Endothelial cell (in vitro differentiated cells): ENCODE data around the gene CCNF. TPM values are rescaled to one million over a fixed set of nuclear protein-coding genes. Genes with fewer than 3 reads are reported as not detected.

Source experiments
- DNase-seq: peaks from one replicate; pipeline ENCODE4 v3.0.0; 2021; ENCODE audit warnings: low spot score
- H3K27ac Mint-ChIP-seq: one replicate; pipeline ENCODE4 v1.8.0; 2021; ENCODE audit warnings: mixed read lengths, inconsistent platforms; ENCODE audit not compliant: unreplicated experiment
- H3K27me3 Mint-ChIP-seq: one replicate; pipeline ENCODE4 v1.8.0; 2021; ENCODE audit warnings: mild to moderate bottlenecking, moderate library complexity, mixed read lengths, inconsistent platforms; ENCODE audit not compliant: unreplicated experiment
- H3K36me3 Mint-ChIP-seq: one replicate; pipeline ENCODE4 v1.8.0; 2021; ENCODE audit warnings: mild to moderate bottlenecking, low read depth, mixed read lengths, inconsistent platforms; ENCODE audit not compliant: unreplicated experiment
- H3K4me1 Mint-ChIP-seq: one replicate; pipeline ENCODE4 v1.8.0; 2021; ENCODE audit warnings: mild to moderate bottlenecking, mixed read lengths, inconsistent platforms; ENCODE audit not compliant: unreplicated experiment
- H3K4me3 Mint-ChIP-seq: one replicate; pipeline ENCODE4 v1.8.0; 2021; ENCODE audit warnings: mild to moderate bottlenecking, mixed read lengths, inconsistent platforms; ENCODE audit not compliant: unreplicated experiment
- H3K9me3 Mint-ChIP-seq: one replicate; pipeline ENCODE4 v1.8.0; 2021; ENCODE audit warnings: mixed read lengths, inconsistent platforms; ENCODE audit not compliant: unreplicated experiment
- total RNA-seq: library from RNA; stranded (reverse); fragmentation: NEBNext Ultra II Directional; extraction: Animal tissue kit (Norgen Biotek cat#: 25700); gene quantifications from one replicate; pipeline ENCODE4 v1.2.1, GENCODE V29; 2021; ENCODE audit not compliant: unreplicated experiment
- TF ChIP-seq, protein P1 (sequence below): fragments of 200-600 bp; sonication (generic); IDR thresholded peaks from one replicate; pipeline ENCODE4 v1.5.0; 2021; ENCODE audit warnings: antibody characterized with exemption; ENCODE audit not compliant: unreplicated experiment

Gene CCNF
- total RNA-seq, 1 donor from 2014 or later: 30.2 TPM

DNA sequence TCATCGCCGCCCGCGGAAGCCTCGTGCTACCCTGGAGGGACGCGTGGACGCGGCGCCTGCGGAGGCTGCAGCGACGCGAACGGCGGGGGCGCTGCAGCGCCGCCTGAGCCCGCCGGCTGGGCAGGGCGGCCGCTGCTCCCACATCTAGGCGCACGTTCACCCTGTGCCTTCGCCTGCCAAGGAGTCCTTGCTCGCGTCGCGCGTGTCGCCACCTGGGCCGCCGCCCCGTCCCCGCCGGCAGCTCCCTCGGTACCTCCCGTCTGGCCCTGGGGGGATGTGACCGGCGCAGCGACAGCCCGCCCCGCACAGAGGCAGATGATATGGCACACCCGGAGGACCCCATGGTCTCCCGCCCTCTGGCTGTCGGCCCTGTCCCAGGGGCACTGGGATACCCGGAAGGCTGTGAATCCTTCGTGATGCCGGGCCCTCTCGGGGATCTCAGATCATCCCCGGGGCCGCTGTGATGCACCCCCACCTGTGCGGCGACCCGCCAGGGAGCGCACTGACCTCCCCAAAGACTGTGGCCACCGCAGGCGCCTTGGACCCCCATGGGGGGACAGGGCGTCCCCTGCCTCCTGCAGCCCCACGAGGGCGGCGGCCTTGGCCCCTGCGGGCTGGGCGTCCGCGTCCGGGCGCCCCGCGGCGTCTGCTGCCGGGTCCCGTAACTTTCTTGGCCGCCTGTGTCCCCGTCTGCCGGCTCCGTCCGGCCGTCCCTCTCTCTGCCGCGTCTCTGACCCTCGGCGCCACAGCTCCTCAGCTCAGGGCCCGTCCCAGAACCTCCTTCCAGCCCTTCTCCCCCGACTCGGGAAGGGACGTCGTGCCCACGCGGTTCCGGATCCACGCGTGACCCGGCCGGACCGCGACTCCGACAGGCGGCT is 45.0 kb downstream of the CCNF start:
- Mint-ChIP-seq H3K4me1 (peaks cover 7% of the 10 kb centered on the region), H3K9me3 (no peaks in the 10 kb centered on the region), H3K36me3 (no peaks in the 10 kb centered on the region), H3K27me3 (peaks cover 38% of the 10 kb centered on the region), H3K4me3 (peak overlapping the region; percentile 74), H3K27ac (no peak overlapping the region)
- peak; percentile 45 for DNase-seq
- TF ChIP-seq, protein P1, sequence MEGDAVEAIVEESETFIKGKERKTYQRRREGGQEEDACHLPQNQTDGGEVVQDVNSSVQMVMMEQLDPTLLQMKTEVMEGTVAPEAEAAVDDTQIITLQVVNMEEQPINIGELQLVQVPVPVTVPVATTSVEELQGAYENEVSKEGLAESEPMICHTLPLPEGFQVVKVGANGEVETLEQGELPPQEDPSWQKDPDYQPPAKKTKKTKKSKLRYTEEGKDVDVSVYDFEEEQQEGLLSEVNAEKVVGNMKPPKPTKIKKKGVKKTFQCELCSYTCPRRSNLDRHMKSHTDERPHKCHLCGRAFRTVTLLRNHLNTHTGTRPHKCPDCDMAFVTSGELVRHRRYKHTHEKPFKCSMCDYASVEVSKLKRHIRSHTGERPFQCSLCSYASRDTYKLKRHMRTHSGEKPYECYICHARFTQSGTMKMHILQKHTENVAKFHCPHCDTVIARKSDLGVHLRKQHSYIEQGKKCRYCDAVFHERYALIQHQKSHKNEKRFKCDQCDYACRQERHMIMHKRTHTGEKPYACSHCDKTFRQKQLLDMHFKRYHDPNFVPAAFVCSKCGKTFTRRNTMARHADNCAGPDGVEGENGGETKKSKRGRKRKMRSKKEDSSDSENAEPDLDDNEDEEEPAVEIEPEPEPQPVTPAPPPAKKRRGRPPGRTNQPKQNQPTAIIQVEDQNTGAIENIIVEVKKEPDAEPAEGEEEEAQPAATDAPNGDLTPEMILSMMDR: no peak

DNA sequence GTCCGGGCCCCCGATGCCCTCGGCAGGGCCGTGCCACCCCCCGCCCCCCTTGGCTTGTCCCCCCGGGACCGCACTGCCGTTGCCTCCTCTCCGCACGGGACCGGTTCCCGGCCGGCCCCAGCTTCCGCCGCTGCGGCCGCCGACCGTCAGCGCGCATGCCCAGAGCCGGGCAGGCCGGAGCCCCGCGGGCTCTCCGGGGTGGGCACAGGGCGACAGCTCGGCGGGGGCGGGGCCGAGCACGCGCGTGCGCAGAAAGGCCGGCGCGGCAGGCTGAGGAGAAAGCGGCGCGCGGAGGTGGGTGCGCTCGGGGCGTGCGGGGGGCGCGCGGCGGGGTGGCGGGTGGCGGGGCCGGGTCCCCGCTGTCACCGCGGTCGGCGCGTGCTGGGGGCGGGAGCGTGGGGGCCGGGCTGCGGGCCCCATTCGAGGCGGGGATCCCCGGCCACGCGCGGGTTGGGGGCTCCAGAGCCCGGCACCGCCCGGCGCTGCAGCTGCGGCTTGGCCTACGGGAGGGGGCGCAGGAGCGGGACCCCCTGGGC is 45.7 kb downstream of the CCNF start, which contains the start of gene TBC1D24:
TBC1D24 (plus strand) TSS at position 251 of the 536 bp plus-strand sequence. CDS start 21,022 bp downstream, outside the sequence.
- Mint-ChIP-seq H3K27me3 (peaks cover 37% of the 10 kb centered on the region), H3K4me3 (peak within 1 kb of the TSS; percentile 86), H3K36me3 (no peaks in the 10 kb centered on the region), H3K4me1 (peaks cover 4% of the 10 kb centered on the region), H3K27ac (no peak within 1 kb of the TSS), H3K9me3 (no peaks in the 10 kb centered on the region)
- peak; percentile 92 for DNase-seq
- TF ChIP-seq, protein P1: no peak

DNA sequence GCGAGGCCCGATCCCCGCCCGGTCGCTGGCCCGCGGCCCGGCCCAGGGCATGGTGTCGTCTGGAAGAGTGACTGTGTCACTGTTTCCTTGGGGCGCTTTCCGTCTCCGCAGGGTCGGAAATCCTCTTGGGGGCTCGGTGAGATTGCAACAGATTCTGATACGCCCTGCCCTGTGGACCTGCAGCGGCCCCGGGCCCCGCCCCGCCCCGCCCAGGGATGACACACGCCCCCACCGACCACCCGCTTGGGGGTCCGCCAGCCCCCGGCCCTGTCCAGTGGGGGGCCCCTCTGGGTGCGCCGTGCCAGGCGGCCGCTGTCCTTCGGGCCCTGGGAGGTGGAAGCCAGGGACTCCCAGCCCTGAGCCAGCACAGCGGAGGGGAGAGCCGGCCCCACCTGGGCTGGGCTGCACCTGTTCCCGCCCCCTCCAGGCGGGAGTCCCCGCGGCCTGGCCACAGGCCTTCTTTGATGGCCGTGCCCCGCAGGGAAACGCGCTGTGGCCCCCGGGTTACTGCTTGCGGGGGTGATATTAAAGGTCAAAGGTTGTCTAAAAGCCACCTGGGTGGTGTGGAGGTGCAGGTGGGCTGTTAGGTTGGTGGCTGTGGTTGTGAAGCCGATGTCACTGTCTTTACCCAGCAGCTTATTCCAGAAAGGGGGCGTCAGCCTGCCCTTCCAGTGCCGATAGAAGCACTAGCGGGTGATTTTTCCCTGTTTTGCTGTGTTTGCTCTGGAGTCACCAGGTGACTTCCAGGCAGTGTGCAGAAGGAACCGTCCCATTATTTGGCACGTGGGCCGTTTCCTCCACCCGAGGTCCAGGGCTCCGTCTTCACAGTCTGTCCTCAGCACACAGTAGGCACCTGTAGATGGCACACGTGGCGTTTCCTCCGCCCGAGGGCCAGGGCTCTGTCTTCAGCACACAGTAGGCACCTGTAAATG is 46.4 kb downstream of the CCNF start:
- H3K9me3 Mint-ChIP-seq: no peaks in the 10 kb centered on the region
- H3K27ac Mint-ChIP-seq: no peak overlapping the region
- H3K4me1 Mint-ChIP-seq: peaks cover 4% of the 10 kb centered on the region

DNA sequence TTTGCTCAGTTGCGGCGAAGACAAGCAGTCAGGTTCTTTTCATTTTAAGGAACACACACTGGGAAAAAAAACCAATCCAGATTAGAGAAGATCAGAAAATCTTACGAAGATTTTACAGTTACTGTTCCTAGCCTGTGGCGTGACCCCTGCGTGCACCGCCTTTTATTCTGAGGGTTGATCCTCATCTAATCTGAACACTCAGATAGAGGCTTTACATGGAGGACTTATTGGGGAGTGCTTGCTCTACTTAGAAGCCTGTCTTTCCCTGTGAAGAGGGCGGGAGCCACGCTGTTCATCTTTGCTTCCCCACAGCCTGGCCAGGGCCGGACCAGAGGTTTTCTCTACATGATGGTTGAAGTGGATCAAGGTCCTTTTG is 47.1 kb downstream of the CCNF start:
- H3K36me3 Mint-ChIP-seq: no peaks in the 10 kb centered on the region
- peaks cover 4% of the 10 kb centered on the region for H3K4me1 Mint-ChIP-seq
- peaks cover 30% of the 10 kb centered on the region for H3K27me3 Mint-ChIP-seq
- H3K9me3 Mint-ChIP-seq: no peaks in the 10 kb centered on the region
- H3K27ac Mint-ChIP-seq: no peak overlapping the region
- TF ChIP-seq, protein P1: no peak
- H3K4me3 Mint-ChIP-seq: peak overlapping the region; percentile 86
- no peak for DNase-seq

More for the DNA sequence above, 46.4 kb downstream of the CCNF start:
- H3K27me3 Mint-ChIP-seq: peaks cover 31% of the 10 kb centered on the region
- no peak for DNase-seq
- TF ChIP-seq, protein P1: no peak
- no peaks in the 10 kb centered on the region for H3K36me3 Mint-ChIP-seq
- peak overlapping the region; percentile 86 for H3K4me3 Mint-ChIP-seq
